OCI-LY1 (cell line): Measurements from ENCODE around the gene RABGAP1L.

Experiments used
- EZH2 ChIP-seq: fragments of 200-600 bp; sonication (generic), shearing (Covaris generic); IDR thresholded peaks from 2 replicates; pipeline ENCODE4 v1.8.0; 2017; ENCODE audit warnings: borderline replicate concordance, mixed run types, mild to moderate bottlenecking, antibody characterized with exemption, low read length, moderate library complexity, mixed read lengths
- TF ChIP-seq, protein P1 (sequence below): fragments of 200-600 bp; sonication (generic), shearing (Covaris generic); IDR thresholded peaks from 2 replicates; pipeline ENCODE4 v1.5.1; 2017; ENCODE audit warnings: mild to moderate bottlenecking, antibody characterized with exemption, low read length, moderate library complexity, mixed read lengths

DNA sequence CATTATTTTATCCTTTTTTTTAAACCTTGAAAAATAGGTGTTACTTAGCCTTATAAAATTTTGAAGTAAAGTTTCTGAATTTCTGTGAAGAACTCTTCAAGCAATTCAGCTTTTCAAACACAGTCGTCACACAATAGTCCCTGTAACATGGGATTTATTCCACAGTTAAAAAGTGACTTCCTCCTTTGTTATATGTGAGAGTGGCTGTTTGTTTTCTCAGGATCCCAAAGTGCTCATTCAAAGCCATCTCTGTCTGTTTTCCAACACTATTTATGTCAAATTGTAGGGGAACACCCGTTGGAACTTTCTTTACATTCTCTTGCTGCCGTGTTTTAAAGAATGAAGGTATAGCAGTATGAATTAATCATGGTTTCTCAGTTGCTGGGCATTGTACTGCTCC is 207.6 kb downstream of the RABGAP1L start:
- TF ChIP-seq, protein P1, sequence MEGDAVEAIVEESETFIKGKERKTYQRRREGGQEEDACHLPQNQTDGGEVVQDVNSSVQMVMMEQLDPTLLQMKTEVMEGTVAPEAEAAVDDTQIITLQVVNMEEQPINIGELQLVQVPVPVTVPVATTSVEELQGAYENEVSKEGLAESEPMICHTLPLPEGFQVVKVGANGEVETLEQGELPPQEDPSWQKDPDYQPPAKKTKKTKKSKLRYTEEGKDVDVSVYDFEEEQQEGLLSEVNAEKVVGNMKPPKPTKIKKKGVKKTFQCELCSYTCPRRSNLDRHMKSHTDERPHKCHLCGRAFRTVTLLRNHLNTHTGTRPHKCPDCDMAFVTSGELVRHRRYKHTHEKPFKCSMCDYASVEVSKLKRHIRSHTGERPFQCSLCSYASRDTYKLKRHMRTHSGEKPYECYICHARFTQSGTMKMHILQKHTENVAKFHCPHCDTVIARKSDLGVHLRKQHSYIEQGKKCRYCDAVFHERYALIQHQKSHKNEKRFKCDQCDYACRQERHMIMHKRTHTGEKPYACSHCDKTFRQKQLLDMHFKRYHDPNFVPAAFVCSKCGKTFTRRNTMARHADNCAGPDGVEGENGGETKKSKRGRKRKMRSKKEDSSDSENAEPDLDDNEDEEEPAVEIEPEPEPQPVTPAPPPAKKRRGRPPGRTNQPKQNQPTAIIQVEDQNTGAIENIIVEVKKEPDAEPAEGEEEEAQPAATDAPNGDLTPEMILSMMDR = no peak
- TF ChIP-seq EZH2 = no peak
